HG03342 (cell line): ENCODE measurements around the gene ARID1A.
A peak's percentile ranks its signal among the peaks of the same experiment; 100 is the strongest.
"Not testable (repeated sequence)": the region's sequence is repeated elsewhere in the genome, so short reads cannot be mapped to it uniquely, and the experiment has no call there.

Experiments
- ATAC-seq: cut with Tn5 transposase; IDR thresholded peaks from one replicate; pipeline ENCODE4 v1.9.1; 2021; ENCODE audit warnings: mild to moderate bottlenecking, moderate library complexity; ENCODE audit not compliant: unreplicated experiment

ARID1A gene

DNA sequence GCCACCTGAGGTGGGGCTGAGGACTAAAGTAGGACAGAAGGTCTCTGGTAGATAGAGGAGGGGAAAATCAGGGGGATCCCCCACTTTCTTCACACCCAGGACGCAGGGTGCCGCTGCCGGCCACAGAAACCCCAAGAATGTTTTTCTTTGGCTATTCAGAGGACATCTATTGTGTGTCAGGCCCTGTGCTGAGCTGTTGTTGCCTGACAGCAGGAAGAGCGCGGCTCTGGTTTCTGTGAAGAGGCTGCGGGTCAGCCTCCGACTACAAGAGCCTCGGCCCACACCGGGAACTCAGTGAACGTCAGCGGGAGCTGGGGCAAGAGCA lies 91.5 kb downstream of the ARID1A start:
- ATAC-seq, result peak; percentile 42

DNA sequence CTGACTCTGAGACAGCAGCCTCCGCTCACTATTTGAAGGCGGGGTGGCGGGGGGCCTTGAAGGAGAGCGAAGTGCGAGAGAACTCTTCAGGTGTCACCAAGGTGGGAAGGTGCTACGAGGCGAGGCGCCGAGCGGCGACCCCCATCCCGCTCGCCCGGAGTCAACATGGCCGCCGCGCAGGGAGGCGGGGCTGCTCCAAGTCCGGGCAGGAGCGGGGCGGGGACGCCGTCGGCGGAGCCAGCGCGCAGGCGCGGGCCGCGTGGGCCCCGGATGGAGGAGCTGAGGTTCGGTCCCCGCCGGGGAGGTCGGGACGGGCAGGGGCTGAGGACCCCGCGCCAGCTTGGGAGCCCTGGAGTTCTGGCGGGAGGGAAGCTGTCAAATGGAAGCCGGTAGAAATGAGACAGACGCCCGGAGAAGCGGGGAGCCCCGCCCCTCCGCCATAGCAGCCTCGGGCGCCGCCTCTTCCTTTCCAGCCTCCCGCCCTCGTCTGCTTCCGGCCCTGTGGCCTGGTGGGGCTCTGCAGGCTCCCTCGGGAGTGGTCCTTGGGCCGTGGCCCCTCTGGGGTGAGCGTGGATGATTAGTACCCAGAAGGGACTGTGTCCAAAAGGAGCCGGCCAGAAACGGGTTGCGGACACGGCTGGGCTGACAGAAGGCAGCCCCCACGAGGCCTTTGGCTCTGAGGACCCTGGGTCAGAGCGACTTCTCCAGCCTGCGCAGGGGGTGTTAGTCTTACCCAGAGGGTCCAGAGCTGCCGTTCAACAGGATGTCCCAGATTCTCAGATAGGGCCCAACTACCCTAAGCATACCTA lies 92.1 kb downstream of the ARID1A start, which contains the start of gene PIGV:
TSS of gene PIGV (plus strand) at position 245 of the 809 bp plus-strand sequence. CDS start 2,866 bp downstream, outside the sequence.
- ATAC-seq, result peak; percentile 58

DNA sequence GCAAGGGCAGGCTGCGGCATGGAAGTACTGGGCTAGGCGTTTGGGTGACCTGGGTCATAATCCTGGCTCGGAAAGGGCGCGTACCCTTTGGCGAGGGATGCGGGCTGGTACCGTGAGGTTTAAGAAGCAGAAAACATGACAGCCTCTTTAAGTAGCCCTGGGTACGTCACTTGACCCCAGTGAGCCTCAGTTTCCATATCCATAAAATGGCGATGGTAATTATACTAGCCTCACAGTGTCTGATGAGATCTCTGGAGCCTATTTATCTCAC lies 92.6 kb downstream of the ARID1A start:
- ATAC-seq, result no peak

- no peak for ATAC-seq
Measured at GRCh38 chr1:26788836-26789611, 93.2 kb downstream of the ARID1A start.

DNA sequence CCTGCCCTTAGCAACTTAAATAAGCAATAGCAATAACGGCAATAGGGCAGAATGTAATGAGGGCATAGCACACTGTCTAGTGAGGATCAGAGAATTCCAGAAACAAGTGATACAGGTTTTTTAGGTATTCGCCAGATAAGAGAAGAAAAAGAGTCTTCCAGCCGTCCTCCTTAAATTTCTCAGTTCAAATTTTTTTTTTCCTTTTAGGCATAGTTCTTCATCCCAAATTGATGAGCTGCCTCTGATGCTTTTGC lies 93.7 kb downstream of the ARID1A start:
- no peak for ATAC-seq

GRCh38 chr1:26789931-26790330 lies 94.1 kb downstream of the ARID1A start:
- ATAC-seq, result no peak

- ATAC-seq, result no peak
Measured at GRCh38 chr1:26790551-26790953, 94.7 kb downstream of the ARID1A start.

DNA sequence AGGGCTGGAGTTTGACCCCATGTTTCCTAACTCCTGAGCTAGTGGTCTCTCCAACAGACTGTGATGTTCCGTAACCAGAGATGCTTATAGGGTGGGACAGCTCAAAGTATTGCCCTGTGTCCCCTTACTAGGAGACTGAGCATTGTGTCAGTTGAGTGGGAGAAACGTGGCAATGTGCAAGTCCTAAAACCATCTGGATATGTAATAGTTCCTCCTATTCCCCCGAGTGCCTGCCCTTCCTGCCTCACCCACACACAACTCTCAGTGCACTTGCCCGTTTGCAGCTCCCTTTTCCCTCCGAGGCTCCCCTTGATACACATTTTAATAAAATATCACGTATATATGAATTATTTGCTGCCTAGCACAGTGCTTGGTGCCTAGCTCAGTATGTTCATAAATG lies 95.3 kb downstream of the ARID1A start:
- no peak for ATAC-seq

- ATAC-seq, result no peak
Measured at GRCh38 chr1:26791626-26792025, 95.8 kb downstream of the ARID1A start.

DNA sequence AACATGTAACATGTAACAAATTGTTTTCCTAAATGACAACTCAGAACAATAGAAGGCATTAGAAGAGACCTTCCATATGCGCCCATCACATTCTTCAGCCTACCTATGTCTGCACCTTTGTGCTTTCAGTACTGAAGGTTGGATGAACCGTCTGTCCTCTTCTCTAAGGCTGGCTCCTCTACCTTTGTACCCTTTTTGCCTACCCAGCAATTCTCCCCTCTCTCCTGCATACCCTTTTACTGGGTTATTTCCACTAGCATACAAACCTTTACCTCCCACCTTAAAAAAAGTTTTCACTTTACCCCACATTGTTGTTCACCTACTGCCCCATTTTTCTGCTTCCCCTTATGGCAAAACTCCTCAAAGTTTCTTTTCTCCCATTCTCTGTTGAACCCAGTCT lies 97.1 kb downstream of the ARID1A start:
- ATAC-seq, result no peak

DNA sequence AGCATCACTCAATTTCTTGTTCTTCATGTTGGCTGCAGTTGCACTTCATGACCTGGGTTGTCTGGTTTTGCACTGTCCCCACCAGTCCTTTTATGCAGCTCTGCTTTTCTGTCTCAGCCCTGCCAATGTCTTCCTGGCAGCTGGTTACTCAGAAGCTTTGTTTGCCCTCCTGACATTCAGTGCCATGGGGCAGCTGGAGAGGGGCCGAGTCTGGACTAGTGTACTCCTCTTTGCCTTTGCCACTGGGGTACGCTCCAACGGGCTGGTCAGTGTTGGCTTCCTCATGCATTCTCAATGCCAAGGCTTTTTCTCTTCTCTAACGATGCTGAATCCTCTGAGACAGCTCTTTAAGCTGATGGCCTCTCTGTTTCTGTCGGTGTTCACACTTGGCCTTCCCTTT lies 98.6 kb downstream of the ARID1A start:
- ATAC-seq, result no peak

GRCh38 chr1:26797627-26798026 lies 101.8 kb downstream of the ARID1A start:
- no peak for ATAC-seq

- no peak for ATAC-seq
Measured at GRCh38 chr1:26799479-26800142, 103.8 kb downstream of the ARID1A start.

DNA sequence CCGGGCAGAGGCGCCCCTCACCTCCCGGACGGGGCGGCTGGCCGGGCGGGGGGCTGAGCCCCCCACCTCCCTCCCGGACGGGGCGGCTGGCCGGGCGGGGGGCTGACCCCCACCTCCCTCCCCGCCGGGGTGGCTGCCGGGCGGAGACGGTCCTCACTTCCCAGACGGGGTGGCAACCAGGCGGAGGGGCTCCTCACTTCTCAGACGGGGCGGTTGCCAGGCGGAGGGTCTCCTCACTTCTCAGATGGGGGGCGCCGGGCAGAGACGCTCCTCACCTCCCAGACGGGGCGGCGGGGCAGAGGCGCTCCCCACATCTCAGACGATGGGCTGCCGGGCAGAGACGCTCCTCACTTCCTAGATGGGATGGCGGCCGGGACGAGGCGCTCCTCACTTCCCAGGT lies 108.1 kb downstream of the ARID1A start:
- ATAC-seq, result not testable (repeated sequence)

DNA sequence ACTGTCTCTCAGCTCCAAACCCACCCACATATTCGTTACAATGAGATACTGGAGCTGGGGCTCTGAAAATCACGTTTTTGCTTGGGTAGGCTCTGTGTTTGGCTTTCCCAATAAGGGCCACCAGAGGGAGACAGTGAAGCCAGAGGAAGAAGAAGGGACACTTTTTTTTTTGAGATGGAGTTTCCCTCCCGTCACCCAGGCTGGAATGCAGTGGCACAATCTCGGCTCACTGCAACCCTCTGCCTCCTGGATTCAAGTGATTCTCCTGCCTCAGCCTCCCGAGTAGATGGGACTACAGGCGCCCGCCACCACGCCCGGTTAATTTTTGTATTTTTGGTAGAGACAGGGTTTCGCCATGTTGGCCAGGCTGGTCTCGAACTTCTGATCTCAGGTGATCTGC lies 114.3 kb downstream of the ARID1A start:
- not testable (repeated sequence) for ATAC-seq

GRCh38 chr1:26811057-26811456 lies 115.2 kb downstream of the ARID1A start:
- no peak for ATAC-seq

DNA sequence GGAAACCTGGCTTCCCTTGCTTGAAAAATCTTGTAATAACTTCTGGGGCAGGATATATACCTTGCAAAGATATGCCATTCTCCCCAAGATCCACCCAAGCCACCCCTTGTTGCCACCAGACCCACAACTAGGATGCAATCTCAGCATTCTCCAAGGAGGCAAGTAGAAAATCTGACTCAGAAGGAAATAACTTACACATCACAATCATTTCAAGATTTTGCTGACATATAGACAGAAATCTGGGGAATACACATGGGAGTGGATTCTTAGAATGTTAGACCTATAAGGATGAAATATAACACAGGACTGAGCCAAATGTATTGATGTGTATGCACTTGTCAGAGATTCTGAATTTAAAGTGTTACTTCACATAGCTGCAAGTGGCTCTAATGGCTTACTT lies 115.9 kb downstream of the ARID1A start:
- no peak for ATAC-seq

- no peak for ATAC-seq
Measured at GRCh38 chr1:26814377-26814776, 118.6 kb downstream of the ARID1A start.

- no peak for ATAC-seq
Measured at GRCh38 chr1:26814893-26815292, 119.1 kb downstream of the ARID1A start.

- peak; percentile 83 for ATAC-seq
Measured at GRCh38 chr1:26820784-26821269, 125.0 kb downstream of the ARID1A start.

GRCh38 chr1:26822737-26823395 lies 127.1 kb downstream of the ARID1A start:
- ATAC-seq, result no peak

GRCh38 chr1:26824731-26825130 lies 128.9 kb downstream of the ARID1A start:
- ATAC-seq, result no peak
